ENCODE measurements around the gene PKP1.

Gene PKP1

DNA sequence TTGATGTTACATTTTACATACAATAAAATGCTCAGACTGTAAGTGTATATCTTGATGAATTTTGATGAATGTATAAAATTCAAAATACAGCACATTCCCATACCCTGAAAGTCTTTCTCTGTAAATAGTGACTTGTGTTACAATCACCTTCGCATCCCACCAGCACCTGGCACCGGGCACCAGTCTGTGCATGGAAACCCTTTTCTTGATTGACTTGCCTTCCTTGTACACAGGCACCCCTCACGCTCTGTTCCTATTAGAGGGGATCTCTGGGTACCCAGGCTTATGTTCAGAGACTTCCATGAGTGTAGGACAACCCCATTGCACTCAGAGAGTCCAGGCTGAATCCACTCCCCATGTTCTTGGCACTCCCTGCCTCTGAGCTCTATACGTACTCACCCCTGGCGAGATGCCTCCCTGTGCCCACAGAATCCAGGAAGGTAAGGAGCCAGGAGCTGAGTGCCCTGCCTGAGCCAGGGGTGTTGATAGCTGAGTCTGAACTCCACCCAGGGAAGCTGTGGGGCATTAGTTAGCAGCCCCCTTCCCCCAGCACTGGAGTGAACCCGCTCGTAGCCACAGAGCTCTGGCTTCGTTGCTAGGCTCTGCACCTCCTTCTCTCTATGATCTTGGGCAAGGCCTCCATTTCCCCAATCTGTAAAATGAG, 22.5 kb upstream of the PKP1 start:
- no peak for DNase-seq

GRCh38 chr1:201261771-201262547, 21.3 kb upstream of the PKP1 start:
- DNase-seq, result no peak

DNA sequence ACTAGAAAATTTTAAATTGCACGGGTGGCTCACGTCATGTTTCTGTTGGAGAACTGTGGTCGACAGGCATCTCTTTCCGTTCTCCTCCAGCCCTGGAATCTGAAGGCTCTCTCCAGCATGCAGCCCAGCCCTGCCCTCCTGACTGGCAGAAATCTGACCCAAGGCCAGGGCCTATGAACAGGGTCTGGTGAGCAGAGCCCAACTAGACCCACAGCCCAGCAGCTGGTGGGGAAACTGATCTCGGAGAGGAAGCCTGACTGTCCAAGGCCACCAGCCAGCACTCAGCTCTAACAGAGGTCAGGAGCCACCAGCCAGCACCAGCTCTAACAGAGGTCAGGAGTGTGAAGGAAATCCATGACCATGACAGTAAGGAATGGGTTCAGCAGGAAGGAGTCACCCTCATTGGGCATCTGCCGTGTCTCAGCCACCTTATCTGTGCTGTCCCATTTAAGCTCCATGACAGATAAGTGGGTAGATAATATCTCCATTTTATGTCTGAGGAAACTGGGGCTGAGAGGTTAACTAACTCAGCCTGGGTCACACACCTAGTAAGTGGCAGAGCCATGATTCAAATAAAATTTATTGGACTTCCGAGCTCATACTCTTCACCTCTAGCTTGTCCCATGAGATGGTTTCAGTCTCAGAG, 20.2 kb upstream of the PKP1 start:
- DNase-seq, result no peak

GRCh38 chr1:201264072-201264471, 19.2 kb upstream of the PKP1 start:
- no peak for DNase-seq

GRCh38 chr1:201264554-201264953, 18.8 kb upstream of the PKP1 start:
- no peak for DNase-seq

- DNase-seq, result no peak
These were observed 17.6 kb upstream of the PKP1 start for GRCh38 chr1:201265756-201266155.

DNA sequence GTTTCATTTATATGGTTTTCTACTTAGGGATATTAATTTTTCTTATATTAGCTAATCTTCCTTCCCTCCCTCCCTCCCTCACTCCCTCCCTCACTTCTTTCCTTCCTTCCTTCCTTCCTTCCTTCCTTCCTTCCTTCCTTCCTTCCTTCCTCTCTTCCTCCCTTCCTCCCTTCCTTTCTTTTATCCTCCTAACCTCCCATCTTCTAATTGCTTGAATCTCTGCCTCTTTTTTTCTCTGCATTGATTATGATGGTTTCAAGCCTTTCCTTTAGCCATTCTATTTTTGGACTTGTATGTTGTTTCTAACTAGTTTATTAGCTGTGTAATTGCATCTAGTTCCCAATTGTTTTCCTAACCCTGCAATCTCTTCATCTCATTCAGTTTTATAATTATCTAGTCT, 17.0 kb upstream of the PKP1 start:
- DNase-seq, result no peak

- DNase-seq, result no peak
These were observed 16.5 kb upstream of the PKP1 start for GRCh38 chr1:201266774-201267173.

- no peak for DNase-seq
These were observed 15.7 kb upstream of the PKP1 start for GRCh38 chr1:201267481-201268229.

DNA sequence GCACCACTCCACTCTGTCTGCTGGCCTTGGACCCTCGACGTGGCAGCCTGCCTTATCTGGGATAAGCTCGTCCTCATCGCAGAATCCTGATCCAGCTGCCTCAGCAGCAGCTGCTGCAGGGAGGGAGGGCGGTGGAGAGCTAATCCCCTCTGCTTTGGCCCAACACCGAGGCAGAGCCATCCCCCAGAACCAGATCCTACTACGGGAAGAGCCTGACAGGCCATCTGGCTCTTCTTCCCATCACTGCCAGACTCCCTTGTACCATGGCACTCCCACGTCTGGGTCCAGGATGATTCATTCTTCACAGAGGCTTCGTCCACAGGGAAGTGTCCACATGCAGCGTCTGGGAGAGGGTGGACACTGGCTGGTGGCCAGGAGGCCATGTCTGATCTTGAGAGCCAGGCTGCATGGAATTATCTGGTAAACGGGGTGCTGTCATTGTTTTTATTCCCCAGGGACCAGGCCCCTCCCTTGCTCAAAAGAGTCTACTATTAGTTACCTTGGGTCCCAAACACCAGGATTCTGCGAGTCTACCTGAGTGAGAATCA, 14.6 kb upstream of the PKP1 start:
- no peak for DNase-seq

DNA sequence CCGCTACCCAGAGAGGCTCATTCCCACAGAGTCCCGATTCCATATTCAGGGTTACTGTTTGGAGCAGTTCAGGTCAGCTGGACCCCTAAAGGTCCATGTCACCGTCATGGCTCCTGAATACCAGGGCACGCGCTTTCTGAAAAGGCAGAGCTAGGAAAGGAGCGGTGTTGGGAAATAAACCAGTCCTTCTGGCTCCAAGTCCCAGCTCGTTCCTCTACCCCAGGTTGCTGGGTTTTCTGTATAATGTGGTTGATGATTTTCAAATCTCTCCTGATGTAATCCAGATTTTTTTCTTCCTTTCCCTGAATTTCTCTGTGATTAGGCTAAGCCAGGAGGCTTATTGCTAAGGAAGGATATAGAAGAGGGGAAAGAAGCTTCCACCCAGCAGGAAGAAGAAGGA, 14.0 kb upstream of the PKP1 start:
- DNase-seq, result no peak

DNA sequence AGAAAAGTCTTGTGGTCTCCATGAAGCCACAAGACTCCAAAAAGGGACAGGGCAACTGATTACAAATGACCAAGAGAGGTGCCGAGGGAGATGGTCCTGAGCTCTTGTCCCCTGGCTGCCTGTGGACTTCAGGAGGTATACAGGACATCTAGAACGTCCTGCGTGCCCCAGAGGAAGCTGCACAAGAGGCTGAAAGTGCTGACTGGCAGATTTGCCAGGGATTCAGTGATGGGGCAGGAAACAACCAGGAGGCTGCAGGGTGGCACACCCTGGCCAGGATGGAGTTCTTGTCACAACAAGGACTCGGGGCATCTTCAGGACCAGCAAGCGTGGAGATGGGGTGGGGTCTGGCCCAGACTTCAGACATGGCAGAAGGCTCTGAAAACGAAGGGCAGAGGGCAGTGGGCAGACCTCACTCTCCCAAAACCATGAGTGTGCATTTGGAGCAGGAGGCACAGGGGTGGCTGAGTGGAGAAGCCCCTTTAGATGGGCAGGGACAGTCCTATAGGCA, 13.4 kb upstream of the PKP1 start:
- no peak for DNase-seq

GRCh38 chr1:201270616-201271390, 12.5 kb upstream of the PKP1 start:
- DNase-seq, result no peak

- no peak for DNase-seq
These were observed 10.5 kb upstream of the PKP1 start for GRCh38 chr1:201272799-201273198.

DNA sequence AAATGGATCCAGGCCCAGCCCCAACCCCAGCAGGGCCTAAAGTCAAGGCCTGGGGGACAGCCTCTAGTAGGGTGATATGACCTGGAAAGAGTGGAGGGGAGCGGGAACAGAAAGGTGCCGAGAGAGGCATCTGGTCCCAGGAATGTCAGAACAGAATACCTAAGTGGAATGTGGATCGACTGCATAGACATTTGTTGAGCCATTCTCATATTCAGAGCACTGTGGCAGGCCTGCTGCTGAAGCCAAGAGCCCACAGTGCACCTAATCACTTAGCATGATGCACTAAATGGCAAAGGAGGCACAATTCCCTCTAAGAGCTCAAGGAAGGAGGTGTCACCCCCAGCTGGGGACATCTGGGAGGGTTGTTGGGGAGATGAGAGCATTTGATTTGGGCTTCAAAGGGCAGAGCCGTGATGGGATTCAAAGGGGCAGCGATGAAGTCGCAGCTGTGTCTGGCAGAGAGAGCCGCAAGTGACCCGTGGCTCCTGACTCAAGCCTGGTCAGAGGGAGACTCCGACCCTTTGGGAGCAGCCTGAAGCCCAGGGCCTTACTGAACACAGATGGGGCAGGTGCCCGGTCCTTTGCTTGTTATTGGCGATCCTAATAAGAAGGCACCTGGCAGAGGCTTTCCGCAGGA, 8.6 kb upstream of the PKP1 start:
- no peak for DNase-seq

- no peak for DNase-seq
These were observed 8.0 kb upstream of the PKP1 start for GRCh38 chr1:201275253-201275666.

DNA sequence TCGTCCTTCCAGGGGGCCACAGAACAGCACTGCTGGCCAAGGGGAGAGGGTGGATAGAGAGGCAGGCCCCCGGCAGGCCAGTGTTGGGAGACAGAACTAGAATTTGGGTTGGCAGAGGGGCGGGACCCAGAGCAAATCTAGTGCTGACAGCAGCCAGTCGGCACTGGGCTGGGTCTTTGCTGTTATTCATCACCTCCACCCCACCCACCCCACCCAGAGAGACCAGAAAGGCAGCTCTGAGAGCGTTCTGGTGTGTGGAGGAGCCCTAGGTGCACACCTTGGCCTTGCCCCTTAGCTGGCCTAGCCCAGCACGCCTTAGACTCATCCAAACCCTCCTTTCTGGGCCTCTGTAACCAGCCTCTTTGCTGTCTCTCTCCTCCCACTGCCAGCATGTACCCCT, 6.4 kb upstream of the PKP1 start:
- DNase-seq, result no peak

GRCh38 chr1:201277441-201277840, 5.9 kb upstream of the PKP1 start:
- no peak for DNase-seq

- no peak for DNase-seq
These were observed 4.0 kb upstream of the PKP1 start for GRCh38 chr1:201279313-201279712.

DNA sequence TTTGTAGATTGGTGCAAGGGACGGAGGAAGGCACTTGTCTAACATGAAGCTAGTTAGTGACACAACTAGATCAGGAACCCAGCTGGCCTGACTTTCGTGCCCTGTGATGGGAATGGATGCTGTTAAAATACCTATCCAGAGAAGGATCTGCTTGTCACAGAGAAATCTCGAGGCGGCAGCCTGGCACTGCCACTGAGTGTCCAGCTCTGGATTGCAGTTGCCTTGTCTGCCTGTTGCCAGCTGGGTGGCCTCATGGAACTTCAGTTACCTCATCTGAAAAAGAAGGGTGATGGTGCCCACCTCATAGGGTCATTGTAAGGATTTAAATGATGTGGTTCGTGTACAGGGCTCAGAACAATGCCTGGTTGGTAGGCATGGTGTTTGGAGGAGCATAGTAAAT, 2.4 kb upstream of the PKP1 start:
- no peak for DNase-seq

DNA sequence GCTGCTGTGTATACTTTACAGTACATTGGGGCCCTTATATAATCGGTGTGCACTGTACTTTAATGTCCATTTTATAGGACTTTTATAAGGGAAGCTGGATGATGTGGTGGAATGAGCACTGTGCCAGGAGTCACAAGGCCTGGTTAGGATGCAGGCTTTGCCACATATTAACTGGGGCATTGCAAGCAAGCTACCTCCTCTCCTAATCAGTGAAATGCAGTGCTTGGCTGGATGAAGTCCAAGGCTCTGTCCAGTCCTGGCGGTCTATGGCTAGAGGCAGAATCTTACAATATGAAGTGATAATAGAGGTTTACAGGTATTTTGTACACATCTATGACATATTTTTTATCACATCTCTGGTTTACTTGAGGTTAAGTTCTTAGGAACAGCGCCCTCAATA, 1.7 kb upstream of the PKP1 start:
- no peak for DNase-seq

GRCh38 chr1:201282216-201282615, 1.1 kb upstream of the PKP1 start:
- no peak for DNase-seq

All from stimulated activated CD4-positive, alpha-beta T cell treated with anti-CD3 and anti-CD28 coated beads, Interleukin-4, amount 100 ng/mL, for 24 hours (primary cell).